Stimulated activated CD4-positive, alpha-beta T cell treated with anti-CD3 and anti-CD28 coated beads, Interleukin-4, amount 100 ng/mL, for 48 hours (primary cell): Measurements from ENCODE around the gene INHBB.

Experiments used
- DNase-seq, 2 donors: peaks; one replicate each; pipeline ENCODE4 v3.0.0-alpha.2; 2020; ENCODE audit warnings: low read depth in 2 of 2

The INHBB gene

GRCh38 chr2:120396013-120396860 lies 50.3 kb downstream of the INHBB start:
- DNase-seq, result no peak

GRCh38 chr2:120396861-120397811 lies 51.2 kb downstream of the INHBB start:
- DNase-seq, result no peak

GRCh38 chr2:120398051-120398995 lies 52.4 kb downstream of the INHBB start:
- DNase-seq, result no peak

- DNase-seq, result no peak
These were observed 53.3 kb downstream of the INHBB start for GRCh38 chr2:120398996-120399888.

- DNase-seq, result no peak
These were observed 53.9 kb downstream of the INHBB start for GRCh38 chr2:120399889-120400240.

GRCh38 chr2:120400551-120400950 lies 54.6 kb downstream of the INHBB start:
- no peak for DNase-seq
